GM13976 (cell line): ENCODE results near the gene MUC4.
"Not testable (repeated sequence)": the region's sequence is repeated elsewhere in the genome, so short reads cannot be mapped to it uniquely, and the experiment has no call there.

Source experiments
- DNase-seq: peaks from one replicate; pipeline ENCODE4 v3.0.0; 2012; ENCODE audit warnings: low spot score
- CTCF ChIP-seq: IDR thresholded peaks from 2 replicates; pipeline ENCODE4 v1.5.1; 2012; ENCODE audit warnings: borderline replicate concordance, mild to moderate bottlenecking; ENCODE audit not compliant: insufficient read depth; ENCODE audit errors: extremely low read depth, missing control alignments, control extremely low read depth
- in situ Hi-C: fragments of 300-500 bp; cut with MboI; formaldehyde crosslinking; loops from one replicate; pipeline ENCODE4 v1.12.0; 2022; ENCODE audit warnings: low sequenced_read_pairs, mixed read lengths, inconsistent platforms; ENCODE audit not compliant: unreplicated experiment

The MUC4 gene

GRCh38 chr3:195736866-195737490 lies 74.8 kb downstream of the MUC4 start:
- DNase-seq: no peak
- in situ Hi-C loops: no loop called here
- no peak for TF ChIP-seq CTCF

- in situ Hi-C loops: no loop called here
- TF ChIP-seq CTCF: no peak
- no peak for DNase-seq
These were observed 76.6 kb downstream of the MUC4 start for GRCh38 chr3:195735036-195735695.

- in situ Hi-C loops: no loop called here
- DNase-seq: no peak
- no peak for TF ChIP-seq CTCF
These were observed 78.8 kb downstream of the MUC4 start for GRCh38 chr3:195732940-195733339.

- no peak for DNase-seq
- no peak for TF ChIP-seq CTCF
- in situ Hi-C loops: no loop called here
These were observed 80.3 kb downstream of the MUC4 start for GRCh38 chr3:195731356-195731905.

GRCh38 chr3:195729476-195730251 lies 82.1 kb downstream of the MUC4 start:
- in situ Hi-C loops: loop anchor here (5.0 kb wide), 1 partner anchor 112 kb away; no protein-coding TSS in a partner anchor
- DNase-seq: no peak
- TF ChIP-seq CTCF: no peak

GRCh38 chr3:195728789-195729188 lies 82.9 kb downstream of the MUC4 start:
- in situ Hi-C loops: loop anchor here (5.0 kb wide), 1 partner anchor 111 kb away; no protein-coding TSS in a partner anchor
- DNase-seq: not testable (repeated sequence)

GRCh38 chr3:195727606-195728195 lies 84.0 kb downstream of the MUC4 start:
- TF ChIP-seq CTCF: no peak
- in situ Hi-C loops: loop anchor here (5.0 kb wide), 1 partner anchor 110 kb away; no protein-coding TSS in a partner anchor

GRCh38 chr3:195725916-195726740 lies 85.6 kb downstream of the MUC4 start:
- not testable (repeated sequence) for DNase-seq
- in situ Hi-C loops: loop anchor here (5.0 kb wide), 1 partner anchor 109 kb away; no protein-coding TSS in a partner anchor

More at GRCh38 chr3:195727606-195728195, 84.0 kb downstream of the MUC4 start:
- DNase-seq: no peak

- DNase-seq, in situ Hi-C loops: not testable (repeated sequence)
These were observed 87.4 kb downstream of the MUC4 start for GRCh38 chr3:195724363-195724762.

GRCh38 chr3:195722996-195723345 lies 88.8 kb downstream of the MUC4 start:
- DNase-seq, in situ Hi-C loops: not testable (repeated sequence)
